22Rv1 (cell line): Measurements from ENCODE around the gene NAA50.

ENCODE experiments used
- ZFX ChIP-seq: fragments of 450-650 bp; IDR thresholded peaks from 2 replicates; pipeline ENCODE4 v1.6.1; 2017; ENCODE audit warnings: antibody characterized with exemption, borderline replicate concordance
- TF ChIP-seq, protein P1 (sequence below): fragments of 450-650 bp; IDR thresholded peaks from 2 replicates; pipeline ENCODE4 v1.5.1; 2017; ENCODE audit warnings: mild to moderate bottlenecking

DNA sequence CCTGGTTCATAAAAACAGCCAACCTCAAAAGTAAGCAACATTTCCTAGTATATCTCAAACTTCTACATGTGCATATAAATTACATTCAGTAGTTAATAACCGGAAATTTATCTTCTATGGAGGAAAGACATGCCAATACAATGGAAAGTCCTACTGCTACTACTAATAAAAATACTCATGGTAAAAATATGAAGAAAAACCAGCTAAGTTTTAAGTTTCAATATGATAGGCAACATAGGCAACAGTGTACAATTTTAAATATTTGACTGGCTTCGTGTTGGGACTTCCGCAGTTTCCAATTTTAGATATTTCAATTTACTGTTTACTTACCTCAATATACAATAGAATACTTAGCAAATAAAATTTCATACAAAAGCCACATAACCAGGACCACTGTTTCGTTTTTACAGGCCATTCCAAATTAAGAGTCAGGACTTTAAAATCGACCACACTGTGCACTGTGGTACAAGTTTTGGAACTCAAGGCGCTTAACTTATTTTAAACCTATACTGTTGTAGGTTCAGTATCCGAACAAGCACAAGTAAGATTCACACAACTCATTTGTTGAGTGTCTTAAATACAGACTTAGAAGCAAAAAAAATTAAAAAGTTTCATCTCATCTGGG is 2.9 kb downstream of the NAA50 start:
- TF ChIP-seq, protein P1, sequence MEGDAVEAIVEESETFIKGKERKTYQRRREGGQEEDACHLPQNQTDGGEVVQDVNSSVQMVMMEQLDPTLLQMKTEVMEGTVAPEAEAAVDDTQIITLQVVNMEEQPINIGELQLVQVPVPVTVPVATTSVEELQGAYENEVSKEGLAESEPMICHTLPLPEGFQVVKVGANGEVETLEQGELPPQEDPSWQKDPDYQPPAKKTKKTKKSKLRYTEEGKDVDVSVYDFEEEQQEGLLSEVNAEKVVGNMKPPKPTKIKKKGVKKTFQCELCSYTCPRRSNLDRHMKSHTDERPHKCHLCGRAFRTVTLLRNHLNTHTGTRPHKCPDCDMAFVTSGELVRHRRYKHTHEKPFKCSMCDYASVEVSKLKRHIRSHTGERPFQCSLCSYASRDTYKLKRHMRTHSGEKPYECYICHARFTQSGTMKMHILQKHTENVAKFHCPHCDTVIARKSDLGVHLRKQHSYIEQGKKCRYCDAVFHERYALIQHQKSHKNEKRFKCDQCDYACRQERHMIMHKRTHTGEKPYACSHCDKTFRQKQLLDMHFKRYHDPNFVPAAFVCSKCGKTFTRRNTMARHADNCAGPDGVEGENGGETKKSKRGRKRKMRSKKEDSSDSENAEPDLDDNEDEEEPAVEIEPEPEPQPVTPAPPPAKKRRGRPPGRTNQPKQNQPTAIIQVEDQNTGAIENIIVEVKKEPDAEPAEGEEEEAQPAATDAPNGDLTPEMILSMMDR: no peak
- no peak for TF ChIP-seq ZFX
